Astrocyte of the cerebellum (primary cell): ENCODE measurements around the gene DACH1.

ENCODE experiments used
- DNase-seq: peaks from one replicate; pipeline ENCODE4 v3.0.0-alpha.2; 2011; ENCODE audit warnings: low read depth
- H3K4me3 ChIP-seq: 2 replicates; pipeline ENCODE4 v1.5.1; 2011; ENCODE audit warnings: mild to moderate bottlenecking, low read depth, low read length, moderate library complexity
- CTCF ChIP-seq: IDR thresholded peaks from 2 replicates; pipeline ENCODE4 v1.5.1; 2012; ENCODE audit warnings: low read length, low read depth, moderate library complexity, mild to moderate bottlenecking; ENCODE audit errors: missing control alignments
- in situ Hi-C: cut with HindIII; loops from 2 replicates; pipeline ENCODE4 v1.10.0; 2017; ENCODE audit warnings: low sequenced_read_pairs

DACH1 gene

GRCh38 chr13:71875823-71876222 is 8.8 kb upstream of the DACH1 start:
- H3K4me3 ChIP-seq = no peak overlapping the region
- TF ChIP-seq CTCF = no peak
- in situ Hi-C loops = no loop called here
- no peak for DNase-seq

- in situ Hi-C loops = no loop called here
- no peak for TF ChIP-seq CTCF
- no peak for DNase-seq
- no peak overlapping the region for H3K4me3 ChIP-seq
These were observed 7.5 kb upstream of the DACH1 start for GRCh38 chr13:71874458-71874857.

GRCh38 chr13:71873418-71874247 is 6.6 kb upstream of the DACH1 start:
- in situ Hi-C loops = no loop called here
- no peak for TF ChIP-seq CTCF
- no peak for DNase-seq
- no peak overlapping the region for H3K4me3 ChIP-seq

- in situ Hi-C loops = no loop called here
- TF ChIP-seq CTCF = no peak
These were observed 4.8 kb upstream of the DACH1 start for GRCh38 chr13:71871844-71872243.

GRCh38 chr13:71871176-71871754 is 4.3 kb upstream of the DACH1 start:
- TF ChIP-seq CTCF = no peak
- no peak overlapping the region for H3K4me3 ChIP-seq
- in situ Hi-C loops = no loop called here
- no peak for DNase-seq

More at GRCh38 chr13:71871844-71872243, 4.8 kb upstream of the DACH1 start:
- no peak overlapping the region for H3K4me3 ChIP-seq
- DNase-seq = no peak

GRCh38 chr13:71870100-71870499 is 3.1 kb upstream of the DACH1 start:
- DNase-seq = no peak
- no peak overlapping the region for H3K4me3 ChIP-seq
- in situ Hi-C loops = no loop called here
- no peak for TF ChIP-seq CTCF
